Muscle of arm (tissue), 12 donors: ENCODE results near the gene CLASP1. TPM values are rescaled to one million over a fixed set of nuclear protein-coding genes. Genes with fewer than 3 reads are reported as not detected.
"Not testable (repeated sequence)": the region's sequence is repeated elsewhere in the genome, so short reads cannot be mapped to it uniquely, and the experiment has no call there.

Experiments used
- DNase-seq: peaks from one replicate; pipeline ENCODE4 v3.0.0-alpha.2; 2013
- polyA plus RNA-seq, 12 donors: library from polyadenylated mRNA; unstranded; fragments of 120-200 nt; gene quantifications; one replicate each; pipeline ENCODE4 v1.2.1, GENCODE V29; 2013; ENCODE audit not compliant: insufficient read length in 12 of 12

CLASP1 gene
- polyA plus RNA-seq, 12 donors = 41.5 to 86.0 (median 58.7) TPM

GRCh38 chr2:121376535-121377250 lies 272.6 kb downstream of the CLASP1 start:
- DNase-seq = no peak

GRCh38 chr2:121375621-121376159 lies 273.6 kb downstream of the CLASP1 start:
- DNase-seq = no peak

GRCh38 chr2:121374412-121375075 lies 274.7 kb downstream of the CLASP1 start:
- not testable (repeated sequence) for DNase-seq

GRCh38 chr2:121372721-121373353 lies 276.4 kb downstream of the CLASP1 start:
- DNase-seq = no peak

GRCh38 chr2:121372082-121372481 lies 277.2 kb downstream of the CLASP1 start:
- no peak for DNase-seq

- DNase-seq = no peak
Observed at GRCh38 chr2:121368836-121369235, 280.4 kb downstream of the CLASP1 start.

- DNase-seq = no peak
Observed at GRCh38 chr2:121368155-121368554, 281.1 kb downstream of the CLASP1 start.

- no peak for DNase-seq
Observed at GRCh38 chr2:121367246-121367900, 281.9 kb downstream of the CLASP1 start.

- no peak for DNase-seq
Observed at GRCh38 chr2:121366040-121366439, 283.2 kb downstream of the CLASP1 start.

- DNase-seq = no peak
Observed at GRCh38 chr2:121365061-121365460, 284.2 kb downstream of the CLASP1 start.

GRCh38 chr2:121363632-121364420 lies 285.4 kb downstream of the CLASP1 start:
- no peak for DNase-seq

GRCh38 chr2:121362774-121363173 lies 286.5 kb downstream of the CLASP1 start:
- peak; percentile 25 for DNase-seq

- no peak for DNase-seq
Observed at GRCh38 chr2:121362226-121362625, 287.0 kb downstream of the CLASP1 start.

- DNase-seq = no peak
Observed at GRCh38 chr2:121360566-121361300, 288.5 kb downstream of the CLASP1 start.

- DNase-seq = no peak
Observed at GRCh38 chr2:121359716-121360565, 289.3 kb downstream of the CLASP1 start.

- DNase-seq = no peak
Observed at GRCh38 chr2:121359170-121359569, 290.1 kb downstream of the CLASP1 start.

GRCh38 chr2:121358291-121358690 lies 291.0 kb downstream of the CLASP1 start:
- DNase-seq = no peak

GRCh38 chr2:121356058-121356640 lies 293.1 kb downstream of the CLASP1 start:
- peak; percentile 45 for DNase-seq

- no peak for DNase-seq
Observed at GRCh38 chr2:121355488-121355887, 293.8 kb downstream of the CLASP1 start.
